Mucosa of descending colon (tissue), 3 donors: ENCODE measurements around the gene PGAM1. TPM values are rescaled to one million over a fixed set of nuclear protein-coding genes. Genes with fewer than 3 reads are reported as not detected.
"Not testable (repeated sequence)": the region's sequence is repeated elsewhere in the genome, so short reads cannot be mapped to it uniquely, and the experiment has no call there.

Experiments used
- ATAC-seq: fragments of 200-7000 bp; cut with Tn5 transposase; one replicate; pipeline ENCODE4 v1.9.1; 2020; ENCODE audit warnings: mild to moderate bottlenecking, moderate library complexity
- DNase-seq, 3 donors: peaks; one replicate each; pipeline ENCODE4 v3.0.0-alpha.2; 2020
- H3K36me3 ChIP-seq: fragments of 200-600 bp; one replicate; pipeline ENCODE4 v1.8.0; 2021; ENCODE audit warnings: low read depth, mild to moderate bottlenecking
- H3K4me1 ChIP-seq: fragments of 200-600 bp; one replicate; pipeline ENCODE4 v1.8.0; 2021; ENCODE audit warnings: low read depth, mild to moderate bottlenecking
- H3K4me3 ChIP-seq: fragments of 200-600 bp; one replicate; pipeline ENCODE4 v1.8.0; 2021; ENCODE audit warnings: mild to moderate bottlenecking
- H3K9me3 ChIP-seq: fragments of 200-600 bp; one replicate; pipeline ENCODE4 v1.8.0; 2021; ENCODE audit warnings: mild to moderate bottlenecking
- intact Hi-C, 2 donors: fragments of 100-400 bp; cut with DNase I in 1 of 2; cut with micrococcal nuclease in 1 of 2; formaldehyde crosslinking; loops; one replicate each; pipeline versions ENCODE4 v1.11.0 to v1.11.1; 2022; cut with DNase I, micrococcal nuclease
- total RNA-seq, 3 donors: library from RNA; stranded (reverse); fragmentation: NEBNext Ultra II Directional in 2 of 3; extraction: Animal tissue kit (Norgen Biotek cat#: 25700) in 2 of 3; gene quantifications; one replicate each; pipeline versions ENCODE4 v1.2.1 to v1.2.4, GENCODE V29; 2021 to 2023
- TF ChIP-seq, protein P1 (sequence below): fragments of 200-600 bp; IDR thresholded peaks from one replicate; pipeline ENCODE4 v1.8.0; 2022; ENCODE audit warnings: antibody characterized with exemption, mild to moderate bottlenecking
- donor health status: DM: no; HTN: no; CAD: no; lungs with moderate emphysema.
- donor health status: DM: no; HTN: no; CAD: no.
- donor health status: DM: no; HTN: yes; CAD: no.

The PGAM1 gene
- total RNA-seq, 3 donors from 2014 or later = 173 to 244 (median 186) TPM

DNA sequence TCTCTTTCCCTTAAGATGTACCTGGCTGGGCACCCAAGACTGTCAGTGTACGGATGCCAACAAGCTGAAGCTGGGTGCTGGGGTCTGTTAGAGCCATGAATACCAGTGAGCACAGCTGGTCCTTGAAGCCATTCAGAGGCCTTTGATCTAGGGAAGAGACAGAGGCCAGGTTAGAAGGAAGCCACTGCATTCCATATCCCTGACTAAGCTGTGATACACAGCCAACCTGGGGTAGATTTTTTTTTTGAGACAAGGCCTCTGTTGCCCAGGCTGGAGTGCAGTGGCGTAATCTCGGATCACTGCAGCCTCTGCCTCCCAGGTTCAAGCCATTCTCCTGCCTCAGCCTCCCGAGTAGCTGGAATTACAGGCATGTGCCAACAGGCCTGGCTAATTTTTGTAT lies 40.8 kb downstream of the PGAM1 start:
- Histone ChIP-seq H3K4me3 (no peak overlapping the region), H3K4me1 (no peaks in the 10 kb centered on the region), H3K9me3 (no peaks in the 10 kb centered on the region), H3K36me3 (peaks cover 9% of the 10 kb centered on the region)
- no peak for ATAC-seq
- intact Hi-C loops = loop anchor here (10.0 kb wide), 1 partner anchor 88 kb away; no protein-coding TSS in a partner anchor
- DNase-seq = no peak
- TF ChIP-seq, protein P1, sequence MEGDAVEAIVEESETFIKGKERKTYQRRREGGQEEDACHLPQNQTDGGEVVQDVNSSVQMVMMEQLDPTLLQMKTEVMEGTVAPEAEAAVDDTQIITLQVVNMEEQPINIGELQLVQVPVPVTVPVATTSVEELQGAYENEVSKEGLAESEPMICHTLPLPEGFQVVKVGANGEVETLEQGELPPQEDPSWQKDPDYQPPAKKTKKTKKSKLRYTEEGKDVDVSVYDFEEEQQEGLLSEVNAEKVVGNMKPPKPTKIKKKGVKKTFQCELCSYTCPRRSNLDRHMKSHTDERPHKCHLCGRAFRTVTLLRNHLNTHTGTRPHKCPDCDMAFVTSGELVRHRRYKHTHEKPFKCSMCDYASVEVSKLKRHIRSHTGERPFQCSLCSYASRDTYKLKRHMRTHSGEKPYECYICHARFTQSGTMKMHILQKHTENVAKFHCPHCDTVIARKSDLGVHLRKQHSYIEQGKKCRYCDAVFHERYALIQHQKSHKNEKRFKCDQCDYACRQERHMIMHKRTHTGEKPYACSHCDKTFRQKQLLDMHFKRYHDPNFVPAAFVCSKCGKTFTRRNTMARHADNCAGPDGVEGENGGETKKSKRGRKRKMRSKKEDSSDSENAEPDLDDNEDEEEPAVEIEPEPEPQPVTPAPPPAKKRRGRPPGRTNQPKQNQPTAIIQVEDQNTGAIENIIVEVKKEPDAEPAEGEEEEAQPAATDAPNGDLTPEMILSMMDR = no peak

DNA sequence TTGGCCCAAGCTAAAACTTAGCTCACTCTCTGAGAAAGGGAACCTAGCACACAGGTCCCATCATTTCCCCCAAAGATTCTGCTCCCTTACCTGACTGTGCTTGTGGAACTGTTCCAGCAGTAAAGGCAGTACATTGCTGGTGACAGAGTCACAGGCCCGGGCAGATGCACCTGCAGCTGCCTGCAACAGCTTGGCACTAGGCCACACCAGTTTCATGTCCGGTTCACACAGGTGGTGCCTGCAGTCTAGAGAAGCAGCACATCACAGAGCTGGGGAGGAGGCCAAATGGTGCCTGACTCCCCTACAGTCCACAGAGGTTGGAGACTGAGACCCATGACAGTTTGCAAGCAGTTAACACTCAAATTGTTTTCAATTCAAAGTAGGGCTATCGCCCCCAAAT lies 42.2 kb downstream of the PGAM1 start:
- Histone ChIP-seq H3K36me3 (peaks cover 13% of the 10 kb centered on the region), H3K4me3 (no peak overlapping the region), H3K9me3 (no peaks in the 10 kb centered on the region), H3K4me1 (no peaks in the 10 kb centered on the region)
- TF ChIP-seq, protein P1 = no peak
- intact Hi-C loops = loop anchor here (10.0 kb wide), 1 partner anchor 87 kb away; no protein-coding TSS in a partner anchor
- peak; percentile 52 for ATAC-seq
- DNase-seq = peak in 2 of 3 donors; percentile 38 to 58

GRCh38 chr10:97468781-97469180 lies 42.8 kb downstream of the PGAM1 start:
- intact Hi-C loops = loop anchor here (10.0 kb wide), 1 partner anchor 86 kb away; no protein-coding TSS in a partner anchor
- not testable (repeated sequence) for H3K9me3 ChIP-seq, ATAC-seq, DNase-seq, H3K4me1 ChIP-seq, H3K4me3 ChIP-seq
- peaks cover 16% of the 10 kb centered on the region for H3K36me3 ChIP-seq

DNA sequence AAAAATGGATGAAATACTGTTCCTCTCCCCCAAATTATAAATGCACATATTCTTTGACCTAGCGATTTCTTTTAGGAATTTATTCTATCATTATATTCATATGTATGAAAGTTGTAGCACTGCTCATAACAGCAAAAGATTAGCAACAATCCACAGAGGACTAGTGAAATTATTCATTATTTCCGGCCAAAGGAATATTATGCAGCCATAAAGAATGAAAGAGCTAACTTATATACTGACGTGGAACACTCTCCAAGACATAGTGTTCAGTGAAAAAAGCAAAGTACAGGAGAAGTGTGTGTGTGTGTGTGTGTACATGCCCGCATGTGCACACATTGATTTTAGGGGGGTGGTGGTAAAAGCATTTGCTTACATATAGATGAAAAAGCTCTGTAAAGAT lies 48.9 kb downstream of the PGAM1 start:
- Histone ChIP-seq H3K9me3 (no peaks in the 10 kb centered on the region), H3K4me3 (no peak overlapping the region), H3K36me3 (peaks cover 23% of the 10 kb centered on the region), H3K4me1 (no peaks in the 10 kb centered on the region)
- DNase-seq (no peak), ATAC-seq (no peak)
- intact Hi-C loops = no loop called here
- TF ChIP-seq, protein P1 = no peak

- intact Hi-C loops = no loop called here
- ATAC-seq = no peak
Observed at GRCh38 chr10:97475936-97476594, 50.1 kb downstream of the PGAM1 start.

DNA sequence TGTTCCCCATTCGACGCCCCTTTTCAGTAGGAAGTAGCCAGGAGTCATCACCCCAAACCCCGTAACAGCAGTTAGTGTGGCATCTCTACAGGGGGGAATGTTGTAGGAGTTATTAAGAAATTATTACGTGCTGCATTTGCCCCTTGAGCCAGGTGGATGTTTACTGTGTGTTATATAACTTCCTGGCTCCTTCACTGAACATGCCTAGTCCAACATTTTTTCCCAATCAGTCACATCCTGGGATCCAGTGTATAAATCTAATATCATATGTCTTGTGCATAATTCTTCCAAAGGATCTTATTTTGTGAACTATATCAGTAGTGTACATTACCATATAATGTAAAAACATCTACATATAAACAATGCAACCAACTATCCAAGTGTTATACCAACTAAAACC lies 53.4 kb downstream of the PGAM1 start:
- H3K4me1 ChIP-seq, ATAC-seq, H3K4me3 ChIP-seq, intact Hi-C loops, H3K9me3 ChIP-seq, DNase-seq: not testable (repeated sequence)
- peaks cover 12% of the 10 kb centered on the region for H3K36me3 ChIP-seq

More at GRCh38 chr10:97475936-97476594, 50.1 kb downstream of the PGAM1 start:
- no peaks in the 10 kb centered on the region for H3K9me3 ChIP-seq
- peaks cover 23% of the 10 kb centered on the region for H3K36me3 ChIP-seq
- no peaks in the 10 kb centered on the region for H3K4me1 ChIP-seq
- TF ChIP-seq, protein P1 = no peak
- no peak for DNase-seq
- H3K4me3 ChIP-seq = no peak overlapping the region
